ENCODE measurements around the gene ADAM15.

The ADAM15 gene

DNA sequence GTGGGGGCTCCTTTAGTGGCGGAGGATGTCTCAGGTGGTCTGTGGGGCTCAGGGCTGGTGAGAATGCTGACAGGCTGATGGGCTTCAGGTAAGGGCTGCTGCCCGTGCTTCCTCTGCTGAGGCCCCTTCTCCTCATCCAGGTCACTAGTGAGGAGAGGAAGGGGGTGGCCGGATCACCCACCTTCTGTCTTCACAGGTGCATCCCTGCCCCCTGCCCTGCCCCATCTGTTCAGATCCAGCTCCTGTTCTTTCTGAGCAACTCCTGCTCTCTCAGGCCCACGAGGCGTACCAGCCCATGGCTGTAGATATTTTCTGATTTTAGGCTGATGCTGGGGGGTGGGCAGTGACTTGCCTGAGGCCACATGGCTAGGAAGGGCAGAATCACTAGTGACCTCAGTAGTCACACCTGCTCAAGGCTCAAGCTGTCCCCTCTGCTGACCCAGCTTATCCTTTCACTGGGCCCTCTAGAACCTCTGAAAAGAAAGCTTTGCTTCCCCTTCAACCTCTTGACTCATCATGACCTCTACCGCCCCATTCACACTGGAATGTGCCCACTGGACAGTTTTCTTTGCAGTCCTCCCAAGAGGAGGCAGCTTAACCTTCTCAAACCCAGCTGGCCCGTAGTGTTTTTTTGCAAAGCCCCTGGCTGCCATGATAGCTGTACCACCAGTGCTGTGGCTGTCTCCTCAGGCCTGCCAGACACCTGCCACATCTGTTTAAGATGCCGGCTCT lies 32.3 kb upstream of the ADAM15 start:
- DNase-seq (ENCODE audit: low read depth) = no peak
- no peak overlapping the region for H3K4me3 ChIP-seq (ENCODE audit: low read depth, low read length)
- TF ChIP-seq MYC (IDR thresholded peaks at IDR 0.05; ENCODE audit: low read depth, low read length) (no peak), POLR2A (IDR thresholded peaks at IDR 0.05; ENCODE audit: extremely low read depth, insufficient read length) (no peak)
- TF ChIP-seq, protein P1, sequence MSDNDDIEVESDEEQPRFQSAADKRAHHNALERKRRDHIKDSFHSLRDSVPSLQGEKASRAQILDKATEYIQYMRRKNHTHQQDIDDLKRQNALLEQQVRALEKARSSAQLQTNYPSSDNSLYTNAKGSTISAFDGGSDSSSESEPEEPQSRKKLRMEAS (IDR thresholded peaks at IDR 0.05; ENCODE audit: low read depth, low read length) = no peak
- TF ChIP-seq, protein P2, sequence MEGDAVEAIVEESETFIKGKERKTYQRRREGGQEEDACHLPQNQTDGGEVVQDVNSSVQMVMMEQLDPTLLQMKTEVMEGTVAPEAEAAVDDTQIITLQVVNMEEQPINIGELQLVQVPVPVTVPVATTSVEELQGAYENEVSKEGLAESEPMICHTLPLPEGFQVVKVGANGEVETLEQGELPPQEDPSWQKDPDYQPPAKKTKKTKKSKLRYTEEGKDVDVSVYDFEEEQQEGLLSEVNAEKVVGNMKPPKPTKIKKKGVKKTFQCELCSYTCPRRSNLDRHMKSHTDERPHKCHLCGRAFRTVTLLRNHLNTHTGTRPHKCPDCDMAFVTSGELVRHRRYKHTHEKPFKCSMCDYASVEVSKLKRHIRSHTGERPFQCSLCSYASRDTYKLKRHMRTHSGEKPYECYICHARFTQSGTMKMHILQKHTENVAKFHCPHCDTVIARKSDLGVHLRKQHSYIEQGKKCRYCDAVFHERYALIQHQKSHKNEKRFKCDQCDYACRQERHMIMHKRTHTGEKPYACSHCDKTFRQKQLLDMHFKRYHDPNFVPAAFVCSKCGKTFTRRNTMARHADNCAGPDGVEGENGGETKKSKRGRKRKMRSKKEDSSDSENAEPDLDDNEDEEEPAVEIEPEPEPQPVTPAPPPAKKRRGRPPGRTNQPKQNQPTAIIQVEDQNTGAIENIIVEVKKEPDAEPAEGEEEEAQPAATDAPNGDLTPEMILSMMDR (IDR thresholded peaks at IDR 0.05; ENCODE audit: low read depth, low read length) = no peak

DNA sequence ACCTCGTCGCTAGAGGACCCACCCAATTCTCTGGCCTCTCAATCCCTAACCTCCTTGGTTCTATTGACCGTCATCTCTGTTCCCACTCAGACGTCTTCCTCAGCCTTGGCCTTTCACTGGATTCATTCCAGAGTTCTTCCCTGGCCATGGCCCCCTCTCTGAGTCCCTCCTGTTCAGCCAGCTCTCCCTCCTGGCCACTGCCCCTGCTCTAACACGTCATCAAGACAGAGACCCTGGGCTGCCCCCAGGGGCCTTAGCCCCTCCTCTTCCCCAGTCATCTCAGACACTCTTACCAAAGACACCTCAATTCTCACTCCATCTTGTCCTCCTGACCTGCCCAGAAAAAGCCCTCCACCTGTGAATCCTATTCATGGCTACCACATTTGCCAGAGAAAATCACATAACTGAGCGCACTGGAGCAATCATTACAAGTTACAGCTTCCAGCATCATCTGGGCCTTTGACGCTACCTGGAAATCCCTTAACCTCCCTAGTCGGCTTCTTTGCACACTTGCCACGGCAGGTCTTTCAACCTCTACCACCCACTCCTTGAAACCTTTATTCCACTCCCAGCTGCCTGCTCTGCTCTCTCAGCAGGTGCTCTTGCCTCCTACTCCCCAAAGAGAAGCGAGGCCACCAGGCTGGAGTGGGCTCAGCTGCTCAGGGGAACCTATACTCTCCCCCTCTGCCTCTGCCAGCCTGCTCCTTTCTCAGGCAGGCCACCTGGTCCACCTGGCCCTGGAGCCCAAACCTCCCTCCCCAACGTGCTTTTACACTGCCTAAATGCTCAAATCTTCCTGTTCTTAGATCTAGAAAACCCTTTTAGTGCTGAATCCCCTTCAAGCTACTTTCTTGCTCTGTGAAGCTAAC lies 31.5 kb upstream of the ADAM15 start:
- TF ChIP-seq POLR2A (IDR thresholded peaks at IDR 0.05; ENCODE audit: extremely low read depth, insufficient read length) (no peak), MYC (IDR thresholded peaks at IDR 0.05; ENCODE audit: low read depth, low read length) (no peak)
- TF ChIP-seq, protein P2 (IDR thresholded peaks at IDR 0.05; ENCODE audit: low read depth, low read length) = no peak
- TF ChIP-seq, protein P1 (IDR thresholded peaks at IDR 0.05; ENCODE audit: low read depth, low read length) = no peak
- DNase-seq (ENCODE audit: low read depth) = no peak

DNA sequence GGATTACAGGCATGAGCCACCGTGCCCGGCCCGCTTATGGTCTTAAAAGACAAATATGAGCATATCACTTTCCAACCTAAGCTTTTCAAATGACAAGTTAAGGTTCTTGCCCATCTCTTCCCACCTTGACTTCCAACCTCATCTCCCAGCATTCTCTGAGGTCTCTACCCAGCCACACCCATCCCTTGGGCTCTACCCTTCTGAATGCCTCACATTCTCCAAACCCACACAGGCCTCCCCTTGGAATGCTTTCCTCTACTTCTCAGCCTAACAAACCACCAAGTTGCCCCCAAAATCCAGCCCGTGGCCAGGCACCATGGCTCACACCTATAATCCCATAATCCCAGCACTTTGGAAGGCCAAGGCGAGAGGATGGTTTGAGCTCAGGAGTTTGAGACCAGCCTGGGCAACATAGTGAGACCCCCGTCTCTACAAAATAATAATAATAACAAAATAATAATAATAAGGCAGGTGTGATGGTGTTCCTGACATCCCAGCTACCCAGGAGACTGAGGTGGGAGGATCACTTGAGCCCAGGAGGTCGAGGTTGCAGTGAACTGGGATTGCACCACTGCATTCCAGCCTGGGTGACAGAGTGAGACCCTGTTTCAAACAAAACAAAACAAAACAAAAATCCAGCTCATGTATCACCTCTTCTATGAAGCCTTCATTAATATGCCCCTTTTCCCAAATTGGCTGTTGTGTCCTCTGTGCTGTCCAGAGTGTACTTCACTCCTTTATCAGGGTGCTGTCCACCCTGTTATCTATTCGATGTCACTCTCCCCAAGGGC lies 28.8 kb upstream of the ADAM15 start:
- TF ChIP-seq MYC (IDR thresholded peaks at IDR 0.05; ENCODE audit: low read depth, low read length) (no peak), POLR2A (IDR thresholded peaks at IDR 0.05; ENCODE audit: extremely low read depth, insufficient read length) (no peak)
- TF ChIP-seq, protein P2 (IDR thresholded peaks at IDR 0.05; ENCODE audit: low read depth, low read length) = no peak
- TF ChIP-seq, protein P1 (IDR thresholded peaks at IDR 0.05; ENCODE audit: low read depth, low read length) = no peak
- no peak overlapping the region for H3K4me3 ChIP-seq (ENCODE audit: low read depth, low read length)
- no peak for DNase-seq (ENCODE audit: low read depth)

More for the DNA sequence above, 31.5 kb upstream of the ADAM15 start:
- no peak overlapping the region for H3K4me3 ChIP-seq (ENCODE audit: low read depth, low read length)

DNA sequence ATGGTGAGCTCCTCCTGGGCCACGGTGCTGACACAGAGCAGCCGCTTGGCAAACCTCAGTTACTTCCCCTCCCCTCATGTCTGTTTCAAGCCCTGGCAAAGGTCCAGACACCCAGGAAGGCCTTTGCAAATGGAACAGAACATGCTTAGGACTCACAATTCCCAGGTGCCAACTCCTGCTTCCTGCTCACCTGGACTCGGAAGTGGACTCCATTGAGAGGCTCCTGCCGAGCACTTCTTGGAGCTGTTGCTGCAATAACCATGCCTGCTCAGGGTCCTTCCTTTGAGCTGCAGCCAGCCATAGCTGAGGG lies 28.2 kb upstream of the ADAM15 start:
- peak; percentile 23 for DNase-seq (ENCODE audit: low read depth)
- H3K4me3 ChIP-seq (ENCODE audit: low read depth, low read length) = no peak overlapping the region
- TF ChIP-seq POLR2A (IDR thresholded peaks at IDR 0.05; ENCODE audit: extremely low read depth, insufficient read length) (no peak), MYC (IDR thresholded peaks at IDR 0.05; ENCODE audit: low read depth, low read length) (no peak)
- TF ChIP-seq, protein P1 (IDR thresholded peaks at IDR 0.05; ENCODE audit: low read depth, low read length) = no peak
- TF ChIP-seq, protein P2 (IDR thresholded peaks at IDR 0.05; ENCODE audit: low read depth, low read length) = no peak

DNA sequence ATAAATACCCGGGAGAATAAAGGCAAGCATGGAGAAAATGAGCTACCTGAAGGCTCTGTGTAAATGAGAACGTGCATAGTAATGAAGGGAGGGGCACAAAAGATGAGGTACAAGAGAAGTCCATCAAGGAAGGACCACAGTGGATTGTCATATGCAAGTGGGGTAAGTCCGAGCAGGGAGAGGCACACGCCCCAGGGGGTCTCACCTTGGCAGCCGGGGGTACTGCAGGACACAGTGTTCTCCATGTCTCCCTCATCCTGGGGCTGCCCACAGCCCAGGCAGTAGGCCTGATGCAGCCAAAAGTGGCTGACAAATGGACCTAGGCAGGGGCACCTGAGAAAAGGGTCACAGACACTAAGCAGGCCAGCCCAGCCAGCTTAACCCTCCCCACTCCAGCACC lies 27.5 kb upstream of the ADAM15 start:
- TF ChIP-seq POLR2A (IDR thresholded peaks at IDR 0.05; ENCODE audit: extremely low read depth, insufficient read length) (no peak), MYC (IDR thresholded peaks at IDR 0.05; ENCODE audit: low read depth, low read length) (no peak)
- TF ChIP-seq, protein P1 (IDR thresholded peaks at IDR 0.05; ENCODE audit: low read depth, low read length) = no peak
- TF ChIP-seq, protein P2 (IDR thresholded peaks at IDR 0.05; ENCODE audit: low read depth, low read length) = no peak
- H3K4me3 ChIP-seq (ENCODE audit: low read depth, low read length) = no peak overlapping the region
- no peak for DNase-seq (ENCODE audit: low read depth)
